ENCODE results near the gene VMP1.

- TF ChIP-seq CTCF (IDR thresholded peaks at IDR 0.05; ENCODE audit: insufficient read depth, low read length) (no peak), POLR2AphosphoS5 (IDR thresholded peaks at IDR 0.05; ENCODE audit: low read depth) (no peak), REST (IDR thresholded peaks at IDR 0.05; ENCODE audit: insufficient replicate concordance, low read depth) (no peak)
Measured at GRCh38 chr17:59757470-59757869, 50.0 kb downstream of the VMP1 start.
